Measurements from ENCODE around the gene CEP19.

CEP19 gene

GRCh38 chr3:196691386-196691785 is 20.7 kb downstream of the CEP19 start:
- Histone ChIP-seq H3K4me3 (ENCODE audit: low read depth, low read length) (no peak overlapping the region), H3K9me3 (ENCODE audit: control insufficient read depth, insufficient read depth, low read depth, low read length) (no peaks in the 10 kb centered on the region), H3K36me3 (ENCODE audit: control insufficient read depth in 2 of 2, insufficient read depth in 1 of 2, low read length in 2 of 2) (no peaks in the 10 kb centered on the region), H3K27ac (ENCODE audit: extremely low read depth, low read depth, low read length) (no peak overlapping the region), H3K4me1 (ENCODE audit: control insufficient read depth, insufficient read depth, low read length) (no peaks in the 10 kb centered on the region)
- CTCF ChIA-PET: interaction anchor here (1.2 kb wide), 1 partner anchor 83 kb away, joined by 3 read pairs; no protein-coding TSS in a partner anchor
- POLR2A ChIA-PET: no interaction called here
- TF ChIP-seq ZNF623 (tag by site-specific recombination; IDR thresholded peaks at IDR 0.05) (no peak), ZNF624 (tag by site-specific recombination; IDR thresholded peaks at IDR 0.05) (no peak), ZNF843 (tag by site-specific recombination; IDR thresholded peaks at IDR 0.05) (no peak)

DNA sequence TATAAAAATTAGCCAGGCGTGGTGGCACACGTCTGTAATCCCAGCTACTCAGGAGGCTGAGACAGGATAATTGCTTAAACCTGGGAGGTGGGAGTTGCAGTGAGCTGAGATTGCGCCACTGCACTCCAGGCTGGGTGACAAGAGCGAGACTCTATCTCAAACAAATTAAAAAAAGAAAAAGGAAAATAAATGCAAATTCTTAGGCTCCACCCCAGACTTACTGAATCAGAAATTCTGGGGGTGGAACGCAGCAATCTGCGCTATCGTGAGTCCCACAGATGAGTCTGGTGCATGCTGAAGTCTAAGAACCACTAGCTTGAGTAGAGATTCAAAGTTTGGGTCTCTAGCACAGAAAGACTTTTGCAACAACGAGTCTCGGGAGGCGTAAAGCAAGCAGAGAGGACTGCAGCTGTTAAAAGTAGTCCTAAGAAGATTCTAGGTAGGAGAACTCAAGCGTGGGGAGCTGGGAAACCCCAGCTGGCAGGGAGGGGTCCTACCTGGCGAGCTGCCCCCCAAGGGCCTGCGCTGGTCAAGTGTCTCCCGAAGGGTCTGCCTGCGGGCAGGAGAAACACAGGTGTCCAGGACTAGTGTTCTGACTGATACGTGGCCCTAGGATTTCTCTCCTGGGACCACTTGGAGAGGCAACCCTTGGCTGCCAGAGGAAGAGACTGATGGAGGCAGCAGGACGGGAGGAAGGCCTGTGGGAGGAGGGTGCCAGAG is 21.9 kb downstream of the CEP19 start:
- no peaks in the 10 kb centered on the region for H3K9me3 ChIP-seq (ENCODE audit: control insufficient read depth, insufficient read depth, low read depth, low read length)
- no peak overlapping the region for H3K4me3 ChIP-seq (ENCODE audit: low read depth, low read length)
- H3K36me3 ChIP-seq (ENCODE audit: control insufficient read depth in 2 of 2, insufficient read depth in 1 of 2, low read length in 2 of 2): no peaks in the 10 kb centered on the region
- TF ChIP-seq ZNF302 (tag by site-specific recombination; IDR thresholded peaks at IDR 0.05; ENCODE audit: low read depth) (no peak), ZNF157 (tag by site-specific recombination; IDR thresholded peaks at IDR 0.05) (no peak), ZNF558 (tag by site-specific recombination; IDR thresholded peaks at IDR 0.05) (no peak), ZNF112 (tag by site-specific recombination; IDR thresholded peaks at IDR 0.05) (no peak), ZNF248 (tag by site-specific recombination; IDR thresholded peaks at IDR 0.05) (no peak), FEZF1 (tag by site-specific recombination; IDR thresholded peaks at IDR 0.05) (no peak), CTCF (tag by site-specific recombination; IDR thresholded peaks at IDR 0.05) (no peak)
- TF ChIP-seq, protein P1, sequence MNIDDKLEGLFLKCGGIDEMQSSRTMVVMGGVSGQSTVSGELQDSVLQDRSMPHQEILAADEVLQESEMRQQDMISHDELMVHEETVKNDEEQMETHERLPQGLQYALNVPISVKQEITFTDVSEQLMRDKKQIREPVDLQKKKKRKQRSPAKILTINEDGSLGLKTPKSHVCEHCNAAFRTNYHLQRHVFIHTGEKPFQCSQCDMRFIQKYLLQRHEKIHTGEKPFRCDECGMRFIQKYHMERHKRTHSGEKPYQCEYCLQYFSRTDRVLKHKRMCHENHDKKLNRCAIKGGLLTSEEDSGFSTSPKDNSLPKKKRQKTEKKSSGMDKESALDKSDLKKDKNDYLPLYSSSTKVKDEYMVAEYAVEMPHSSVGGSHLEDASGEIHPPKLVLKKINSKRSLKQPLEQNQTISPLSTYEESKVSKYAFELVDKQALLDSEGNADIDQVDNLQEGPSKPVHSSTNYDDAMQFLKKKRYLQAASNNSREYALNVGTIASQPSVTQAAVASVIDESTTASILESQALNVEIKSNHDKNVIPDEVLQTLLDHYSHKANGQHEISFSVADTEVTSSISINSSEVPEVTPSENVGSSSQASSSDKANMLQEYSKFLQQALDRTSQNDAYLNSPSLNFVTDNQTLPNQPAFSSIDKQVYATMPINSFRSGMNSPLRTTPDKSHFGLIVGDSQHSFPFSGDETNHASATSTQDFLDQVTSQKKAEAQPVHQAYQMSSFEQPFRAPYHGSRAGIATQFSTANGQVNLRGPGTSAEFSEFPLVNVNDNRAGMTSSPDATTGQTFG (tag by site-specific recombination; IDR thresholded peaks at IDR 0.05; ENCODE audit: borderline replicate concordance): no peak
- CTCF ChIA-PET: interaction anchor here (1.4 kb wide), 1 partner anchor 78 kb away, joined by 3 read pairs; no protein-coding TSS in a partner anchor
- H3K27ac ChIP-seq (ENCODE audit: extremely low read depth, low read depth, low read length): no peak overlapping the region
- POLR2A ChIA-PET: interaction anchor here (0.7 kb wide), 1 partner anchor 455 kb away, joined by 3 read pairs; no protein-coding TSS in a partner anchor
- no peaks in the 10 kb centered on the region for H3K4me1 ChIP-seq (ENCODE audit: control insufficient read depth, insufficient read depth, low read length)

- Histone ChIP-seq H3K27ac (ENCODE audit: extremely low read depth, low read depth, low read length) (no peak overlapping the region), H3K36me3 (ENCODE audit: control insufficient read depth in 2 of 2, insufficient read depth in 1 of 2, low read length in 2 of 2) (no peaks in the 10 kb centered on the region), H3K9me3 (ENCODE audit: control insufficient read depth, insufficient read depth, low read depth, low read length) (no peaks in the 10 kb centered on the region), H3K4me3 (ENCODE audit: low read depth, low read length) (no peak overlapping the region), H3K4me1 (ENCODE audit: control insufficient read depth, insufficient read depth, low read length) (no peaks in the 10 kb centered on the region)
- TF ChIP-seq HOXC10 (CRISPR knock-in tag; IDR thresholded peaks at IDR 0.05): no peak
- no peak for TF ChIP-seq ZNF362 (tag by site-specific recombination; IDR thresholded peaks at IDR 0.05)
- no peak for TF ChIP-seq ZFP41 (tag by site-specific recombination; IDR thresholded peaks at IDR 0.05; ENCODE audit: borderline replicate concordance)
- TF ChIP-seq ZNF660 (tag by site-specific recombination; IDR thresholded peaks at IDR 0.05): no peak
- peak; percentile 73 for TF ChIP-seq EGR2 (tag by site-specific recombination; IDR thresholded peaks at IDR 0.05; ENCODE audit: low read depth)
- no peak for TF ChIP-seq ZNF529 (tag by site-specific recombination; IDR thresholded peaks at IDR 0.05; ENCODE audit: insufficient replicate concordance)
- no peak for TF ChIP-seq PATZ1 (tag by site-specific recombination; IDR thresholded peaks at IDR 0.05)
- TF ChIP-seq ZFHX2 (tag by site-specific recombination; conservative IDR thresholded peaks at IDR 0.05): peak; percentile 91
- TF ChIP-seq ZNF133 (tag by site-specific recombination; IDR thresholded peaks at IDR 0.05): no peak
- POLR2A ChIA-PET: no interaction called here
- CTCF ChIA-PET: interaction anchor here (2.4 kb wide), 1 partner anchor 79 kb away, joined by 13 read pairs; no protein-coding TSS in a partner anchor
These were observed 23.7 kb downstream of the CEP19 start for GRCh38 chr3:196688349-196688748.

All from HEK293 (cell line).